SU-DHL-6 (cell line): Measurements from ENCODE around the gene SMAP1.

Source experiments
- H2AFZ ChIP-seq: fragments of 200-600 bp; sonication (generic); 2 replicates; pipeline ENCODE4 v1.6.1; 2014; ENCODE audit warnings: low read depth, mild to moderate bottlenecking, moderate library complexity, mixed read lengths, antibody characterized with exemption, low read length; ENCODE audit not compliant: severe bottlenecking
- H3F3A ChIP-seq: fragments of 200-600 bp; shearing (Covaris generic); 2 replicates; pipeline ENCODE4 v1.6.0; 2016; ENCODE audit warnings: antibody characterized with exemption, mild to moderate bottlenecking; ENCODE audit not compliant: insufficient read depth
- H3K27ac ChIP-seq: fragments of 200-600 bp; sonication (generic); 2 replicates; pipeline ENCODE4 v1.5.1; 2016; ENCODE audit warnings: low read depth, mild to moderate bottlenecking, low read length, moderate library complexity, mixed read lengths
- H3K27me3 ChIP-seq: fragments of 200-600 bp; sonication (generic), shearing (Covaris generic); 2 replicates; pipeline ENCODE4 v1.6.0; 2014; ENCODE audit warnings: mild to moderate bottlenecking, low read length
- H3K36me3 ChIP-seq: fragments of 200-600 bp; sonication (generic); 2 replicates; pipeline ENCODE4 v1.6.1; 2014; ENCODE audit warnings: mild to moderate bottlenecking, low read length, mixed read lengths
- H3K4me2 ChIP-seq: fragments of 300-600, 200-600 bp; shearing (Covaris generic), sonication (generic); 2 replicates; pipeline ENCODE4 v1.6.0; 2014; ENCODE audit warnings: low read length, low read depth, mild to moderate bottlenecking; ENCODE audit not compliant: poor library complexity, severe bottlenecking
- H3K4me3 ChIP-seq: fragments of 200-600 bp; sonication (generic); 2 replicates; pipeline ENCODE4 v1.5.1; 2014; ENCODE audit warnings: antibody characterized with exemption, low read length, mild to moderate bottlenecking, mixed read lengths; ENCODE audit not compliant: insufficient read depth, poor library complexity, severe bottlenecking
- H3K79me2 ChIP-seq: fragments of 200-600 bp; sonication (generic); 2 replicates; pipeline ENCODE4 v1.6.1; 2014; ENCODE audit warnings: mild to moderate bottlenecking, low read length, moderate library complexity; ENCODE audit not compliant: insufficient read depth
- H3K9ac ChIP-seq: fragments of 200-600 bp; sonication (generic); 2 replicates; pipeline ENCODE4 v1.7.0; 2014; ENCODE audit warnings: mild to moderate bottlenecking, low read length
- H3K9me2 ChIP-seq: fragments of 200-600 bp; sonication (generic); replicated peaks from 2 replicates; pipeline ENCODE4 v1.6.1; 2014; ENCODE audit warnings: low read length; ENCODE audit not compliant: insufficient read depth
- H3K9me3 ChIP-seq: fragments of 200-600 bp; sonication (generic); 2 replicates; pipeline ENCODE4 v1.6.1; 2014; ENCODE audit warnings: low read length, mixed read lengths; ENCODE audit not compliant: insufficient read depth
- H4K20me1 ChIP-seq: fragments of 200-600 bp; sonication (generic); 2 replicates; pipeline ENCODE4 v1.6.1; 2014; ENCODE audit warnings: low read depth, mild to moderate bottlenecking, antibody characterized with exemption, low read length, moderate library complexity, mixed read lengths
- CTCF ChIP-seq: fragments of 200-600 bp; sonication (generic); IDR thresholded peaks from one replicate; pipeline ENCODE4 v1.5.1; 2017; ENCODE audit warnings: antibody characterized with exemption, mild to moderate bottlenecking, low read length, moderate library complexity; ENCODE audit not compliant: insufficient read depth, poor library complexity, severe bottlenecking
- EZH2phosphoT487 ChIP-seq: fragments of 200-600 bp; sonication (generic), shearing (Covaris generic); conservative IDR thresholded peaks from 2 replicates; pipeline ENCODE4 v1.6.1; 2018; ENCODE audit warnings: mild to moderate bottlenecking, antibody characterized with exemption, low read length, moderate library complexity, mixed read lengths

The SMAP1 gene

GRCh38 chr6:70734979-70735378 is 67.3 kb downstream of the SMAP1 start:
- Histone ChIP-seq H3K4me2 (no peak overlapping the region), H2AFZ (no peak overlapping the region), H3K9ac (no peak overlapping the region), H3K4me3 (no peak overlapping the region), H4K20me1 (no peaks in the 10 kb centered on the region), H3K27me3 (no peaks in the 10 kb centered on the region), H3K9me3 (no peaks in the 10 kb centered on the region), H3K79me2 (peaks cover 22% of the 10 kb centered on the region), H3K27ac (no peak overlapping the region), H3F3A (peaks cover 9% of the 10 kb centered on the region; the same call in 1 of the 2 replicates), H3K9me2 (no peaks in the 10 kb centered on the region), H3K36me3 (peaks cover 13% of the 10 kb centered on the region; the same call in 1 of the 2 replicates)
- TF ChIP-seq EZH2phosphoT487 (no peak), CTCF (no peak)

- no peak overlapping the region for H3K4me2 ChIP-seq
- no peak overlapping the region for H3K9ac ChIP-seq
- H3F3A ChIP-seq: peaks cover 9% of the 10 kb centered on the region; the same call in 1 of the 2 replicates
- H3K9me3 ChIP-seq: no peaks in the 10 kb centered on the region
- no peaks in the 10 kb centered on the region for H3K9me2 ChIP-seq
- no peak overlapping the region for H2AFZ ChIP-seq
- H3K4me3 ChIP-seq: no peak overlapping the region
- TF ChIP-seq EZH2phosphoT487 (no peak), CTCF (no peak)
- H4K20me1 ChIP-seq: no peaks in the 10 kb centered on the region
- no peaks in the 10 kb centered on the region for H3K27me3 ChIP-seq
- H3K36me3 ChIP-seq: peaks cover 14% of the 10 kb centered on the region; the same call in 1 of the 2 replicates
- H3K79me2 ChIP-seq: peaks cover 17% of the 10 kb centered on the region
- no peak overlapping the region for H3K27ac ChIP-seq
Observed at GRCh38 chr6:70735513-70735912, 67.8 kb downstream of the SMAP1 start.

- TF ChIP-seq EZH2phosphoT487 (no peak), CTCF (no peak)
- Histone ChIP-seq H3K79me2 (peaks cover 5% of the 10 kb centered on the region; the same call in 1 of the 2 replicates), H2AFZ (no peak overlapping the region), H3F3A (peaks cover 9% of the 10 kb centered on the region; the same call in 1 of the 2 replicates), H3K36me3 (peaks cover 9% of the 10 kb centered on the region; the same call in 1 of the 2 replicates), H3K4me3 (no peak overlapping the region), H3K4me2 (no peak overlapping the region), H3K9me3 (no peaks in the 10 kb centered on the region), H3K9ac (no peak overlapping the region), H3K27me3 (no peaks in the 10 kb centered on the region), H4K20me1 (no peaks in the 10 kb centered on the region), H3K27ac (no peak overlapping the region), H3K9me2 (no peaks in the 10 kb centered on the region)
Observed at GRCh38 chr6:70738028-70738427, 70.3 kb downstream of the SMAP1 start.
